ENCODE measurements around the gene IPO9.

The IPO9 gene

GRCh38 chr1:201828820-201829774 lies at the start of gene IPO9:
Gene IPO9 (plus strand): TSS chr1:201829157. CDS start chr1:201829210, 53 bp downstream.
- peak; percentile 80 to 95 (median 87) for DNase-seq (ENCODE audit: low read depth in 3 of 3, low spot score in 1 of 3)

DNA sequence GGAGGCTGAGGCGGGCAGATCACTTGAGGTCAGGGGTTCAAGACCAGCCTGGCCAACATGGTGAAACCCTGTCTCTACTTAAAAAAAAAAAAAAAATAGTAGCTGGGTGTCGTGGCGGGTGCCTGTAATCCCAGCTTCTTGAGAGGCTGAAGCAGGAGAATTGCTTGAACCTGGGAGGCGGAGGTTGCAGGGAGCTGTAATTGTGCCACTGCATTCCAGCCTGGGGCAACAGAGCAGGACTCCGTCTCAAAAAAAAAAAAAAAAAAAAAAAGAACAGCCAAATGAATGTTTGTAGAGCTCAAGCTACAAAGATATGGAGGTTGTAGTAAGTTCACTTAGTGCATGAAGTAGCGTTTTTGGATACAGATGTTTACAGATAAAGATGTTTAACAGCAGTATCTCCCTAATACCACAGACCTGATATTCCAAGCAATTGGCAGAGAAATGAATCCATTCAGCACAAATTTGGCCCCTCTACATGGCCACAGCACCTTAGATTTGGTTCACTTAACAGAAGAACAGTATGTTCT lies 49.5 kb upstream of the IPO9 start:
- DNase-seq (ENCODE audit: low read depth in 3 of 3, low spot score in 1 of 3) = no peak

GRCh38 chr1:201780952-201781351 lies 48.0 kb upstream of the IPO9 start:
- DNase-seq (ENCODE audit: low read depth in 3 of 3, low spot score in 1 of 3) = no peak

DNA sequence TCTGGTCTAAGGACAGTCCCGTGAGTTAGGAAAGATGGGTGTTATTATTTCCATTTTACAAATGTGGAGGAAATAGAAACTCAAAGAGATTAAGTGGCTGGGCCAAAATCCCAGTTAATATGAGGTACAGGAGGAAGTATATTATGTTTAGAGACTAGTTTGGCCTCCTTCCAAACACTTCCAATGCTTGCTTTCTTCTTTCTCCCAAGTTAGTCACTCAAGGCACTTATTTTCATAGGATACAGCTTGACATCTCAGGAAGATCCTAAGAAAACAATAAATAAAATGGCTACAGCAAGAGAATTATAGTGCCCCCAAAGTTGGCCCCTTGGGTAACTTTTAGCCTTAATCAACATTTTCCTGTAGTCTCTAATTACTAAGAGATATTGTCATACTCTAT lies 47.5 kb upstream of the IPO9 start:
- DNase-seq (ENCODE audit: low read depth in 3 of 3, low spot score in 1 of 3) = no peak

DNA sequence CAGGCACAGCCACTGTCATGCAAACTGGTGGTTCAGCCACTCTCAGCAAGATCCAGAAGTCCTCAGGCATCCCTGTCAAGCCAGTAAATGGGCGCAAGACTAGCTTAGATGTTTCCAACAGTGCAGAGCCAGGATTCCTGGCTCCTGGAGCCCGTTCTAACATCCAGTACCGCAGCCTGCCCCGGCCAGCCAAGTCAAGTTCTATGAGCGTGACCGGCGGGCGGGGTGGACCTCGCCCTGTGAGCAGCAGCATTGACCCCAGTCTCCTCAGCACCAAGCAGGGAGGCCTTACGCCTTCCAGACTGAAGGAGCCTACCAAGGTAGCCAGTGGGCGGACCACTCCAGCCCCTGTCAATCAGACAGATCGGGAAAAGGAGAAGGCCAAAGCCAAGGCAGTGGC lies 46.6 kb upstream of the IPO9 start:
- no peak for DNase-seq (ENCODE audit: low read depth in 3 of 3, low spot score in 1 of 3)

GRCh38 chr1:201783058-201783457 lies 45.9 kb upstream of the IPO9 start:
- no peak for DNase-seq (ENCODE audit: low read depth in 3 of 3, low spot score in 1 of 3)

DNA sequence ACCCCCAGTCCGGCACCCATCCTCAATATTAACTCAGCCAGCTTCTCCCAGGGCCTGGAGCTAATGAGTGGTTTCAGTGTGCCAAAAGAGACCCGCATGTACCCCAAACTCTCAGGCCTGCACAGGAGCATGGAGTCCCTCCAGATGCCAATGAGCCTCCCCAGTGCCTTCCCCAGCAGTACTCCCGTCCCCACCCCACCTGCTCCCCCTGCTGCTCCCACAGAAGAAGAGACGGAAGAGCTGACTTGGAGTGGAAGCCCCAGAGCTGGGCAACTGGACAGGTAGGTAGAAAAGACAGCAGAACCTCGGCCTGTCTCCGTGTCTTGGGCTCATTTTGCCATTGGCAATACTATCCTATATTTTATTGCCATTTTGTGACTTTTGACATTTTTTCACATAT lies 45.4 kb upstream of the IPO9 start:
- no peak for DNase-seq (ENCODE audit: low read depth in 3 of 3, low spot score in 1 of 3)

DNA sequence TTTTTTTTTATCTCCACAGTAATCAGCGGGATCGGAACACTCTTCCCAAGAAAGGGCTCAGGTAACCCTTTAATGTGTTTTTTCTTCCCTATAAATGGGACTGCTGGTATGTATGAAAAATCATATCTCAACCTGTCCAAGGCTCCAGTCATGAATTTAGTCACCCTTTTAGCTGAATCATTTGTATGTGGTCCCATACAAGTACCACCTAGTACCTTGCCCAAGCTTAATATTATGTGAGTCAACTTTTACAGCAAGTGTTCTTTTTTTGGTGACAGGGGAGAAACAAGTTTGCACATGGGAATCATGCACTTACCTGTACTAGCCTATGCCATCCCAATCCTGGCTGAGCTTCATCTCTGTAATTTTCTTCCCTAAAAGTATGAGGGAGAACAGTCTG lies 43.7 kb upstream of the IPO9 start:
- no peak for DNase-seq (ENCODE audit: low read depth in 3 of 3, low spot score in 1 of 3)

- no peak for DNase-seq (ENCODE audit: low read depth in 3 of 3, low spot score in 1 of 3)
Measured at GRCh38 chr1:201786824-201787223, 42.1 kb upstream of the IPO9 start.

DNA sequence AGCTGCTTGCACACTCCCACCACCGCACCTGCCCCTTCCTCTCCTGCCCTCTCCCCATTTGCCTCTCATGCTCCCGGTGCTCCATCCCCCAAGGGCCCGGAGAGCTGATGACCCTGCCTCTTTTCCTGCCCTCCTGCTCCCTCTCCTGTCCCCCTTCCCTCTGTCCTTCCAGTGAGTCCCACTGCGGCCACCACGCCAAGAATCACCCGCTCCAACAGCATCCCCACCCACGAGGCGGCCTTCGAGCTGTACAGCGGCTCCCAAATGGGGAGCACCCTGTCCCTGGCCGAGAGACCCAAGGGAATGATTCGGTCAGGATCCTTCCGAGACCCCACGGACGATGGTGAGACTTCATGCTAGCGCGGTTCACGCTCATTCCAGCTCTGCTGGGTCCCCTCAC lies 40.7 kb upstream of the IPO9 start:
- DNase-seq (ENCODE audit: low read depth in 3 of 3, low spot score in 1 of 3) = no peak

DNA sequence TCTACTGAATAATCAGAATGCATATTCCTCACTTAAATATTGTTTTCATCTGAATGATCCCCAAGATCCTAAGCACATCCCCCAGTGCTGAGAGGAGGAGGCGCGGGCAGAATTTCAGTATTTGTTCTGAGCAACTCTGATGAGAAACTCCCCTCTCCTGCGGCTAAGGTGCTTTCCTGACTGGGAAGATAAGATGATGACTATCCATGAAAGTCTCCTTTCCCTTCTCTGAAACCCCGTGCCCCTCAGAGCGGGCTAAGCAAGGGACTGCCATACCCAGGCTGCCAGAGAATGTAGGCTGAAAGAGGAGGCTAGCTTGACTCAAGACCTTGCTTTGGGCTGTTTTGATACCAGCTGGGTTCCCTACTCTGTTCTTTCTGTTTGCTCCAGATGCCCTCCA lies 39.7 kb upstream of the IPO9 start:
- DNase-seq (ENCODE audit: low read depth in 3 of 3, low spot score in 1 of 3) = no peak

DNA sequence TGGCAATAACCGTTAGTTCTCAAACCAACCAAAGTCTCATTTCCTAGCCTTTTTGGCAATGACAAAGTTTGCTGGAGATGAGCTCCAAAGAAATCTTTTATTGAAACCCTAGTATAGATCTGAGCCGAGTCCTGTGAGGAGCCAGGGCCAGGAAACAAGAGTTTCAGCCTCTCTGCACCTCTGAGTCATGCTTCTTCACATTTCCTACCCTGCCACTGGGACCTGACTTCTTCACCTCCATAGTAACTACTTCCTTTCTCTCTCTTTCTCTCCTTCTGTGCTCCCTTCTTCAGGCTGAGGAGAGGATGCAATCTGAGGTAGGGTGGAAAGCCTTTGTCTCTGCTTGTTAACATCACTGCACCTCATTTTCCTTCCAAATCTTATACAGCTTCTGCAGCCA lies 38.7 kb upstream of the IPO9 start:
- DNase-seq (ENCODE audit: low read depth in 3 of 3, low spot score in 1 of 3) = no peak

DNA sequence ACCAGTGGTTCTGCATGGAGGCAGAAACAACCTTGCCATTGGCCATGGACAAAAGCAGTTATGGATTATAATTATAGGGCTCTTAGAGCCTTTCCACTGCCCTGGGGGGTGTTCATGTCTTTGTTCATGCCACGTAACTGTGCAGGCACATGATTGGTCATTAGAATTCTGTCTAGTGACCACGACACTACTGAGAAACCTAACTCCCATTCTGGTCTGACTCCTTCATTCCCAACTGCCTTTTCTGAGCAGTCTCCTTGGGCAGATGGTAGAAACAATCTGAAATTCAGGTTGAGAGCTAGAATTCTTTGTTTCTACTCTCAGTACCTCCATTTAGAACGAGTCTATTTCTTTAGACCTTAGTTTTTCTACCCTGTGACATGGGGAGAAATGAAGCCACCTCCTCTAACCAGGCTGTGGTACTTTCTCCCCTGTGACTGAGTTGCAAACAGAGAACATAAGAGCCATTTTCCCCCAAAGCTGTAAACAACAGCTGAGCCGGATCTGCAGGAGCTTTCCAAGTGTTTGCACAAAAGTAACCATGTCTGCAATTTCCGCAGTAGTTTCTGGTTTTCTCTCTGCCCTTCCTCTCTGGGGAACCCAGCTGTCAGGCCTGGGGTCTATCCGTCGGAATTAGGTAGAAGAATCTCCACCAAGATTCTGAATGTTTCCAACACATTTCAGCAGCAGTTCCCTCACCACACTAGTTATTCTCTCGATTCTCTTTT lies 37.7 kb upstream of the IPO9 start:
- DNase-seq (ENCODE audit: low read depth in 3 of 3, low spot score in 1 of 3) = no peak

DNA sequence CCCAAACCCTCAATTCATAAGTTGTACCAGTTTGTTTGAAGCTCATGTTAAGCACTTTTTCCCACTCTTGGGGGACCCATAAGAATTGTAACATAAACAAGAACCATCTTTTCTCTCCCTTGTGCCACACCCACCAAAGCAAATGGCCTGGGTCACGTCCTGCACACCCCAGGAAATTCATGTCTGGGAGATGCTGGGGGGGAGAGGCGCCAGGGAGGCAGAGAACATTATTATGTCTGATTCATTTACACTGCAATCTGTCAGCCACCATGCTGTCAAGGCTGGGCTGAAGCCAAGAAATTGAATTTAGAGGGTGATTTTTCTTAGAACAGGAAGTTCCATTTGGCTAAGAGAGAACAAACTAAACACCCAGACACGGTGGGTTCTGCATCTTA lies 37.2 kb upstream of the IPO9 start:
- no peak for DNase-seq (ENCODE audit: low read depth in 3 of 3, low spot score in 1 of 3)

GRCh38 chr1:201792534-201793305 lies 36.2 kb upstream of the IPO9 start:
- peak in 2 of 3 donors; percentile 14 to 16 for DNase-seq (ENCODE audit: low read depth in 3 of 3, low spot score in 1 of 3)

GRCh38 chr1:201793306-201793925 lies 35.5 kb upstream of the IPO9 start:
- DNase-seq (ENCODE audit: low read depth in 3 of 3, low spot score in 1 of 3) = no peak

DNA sequence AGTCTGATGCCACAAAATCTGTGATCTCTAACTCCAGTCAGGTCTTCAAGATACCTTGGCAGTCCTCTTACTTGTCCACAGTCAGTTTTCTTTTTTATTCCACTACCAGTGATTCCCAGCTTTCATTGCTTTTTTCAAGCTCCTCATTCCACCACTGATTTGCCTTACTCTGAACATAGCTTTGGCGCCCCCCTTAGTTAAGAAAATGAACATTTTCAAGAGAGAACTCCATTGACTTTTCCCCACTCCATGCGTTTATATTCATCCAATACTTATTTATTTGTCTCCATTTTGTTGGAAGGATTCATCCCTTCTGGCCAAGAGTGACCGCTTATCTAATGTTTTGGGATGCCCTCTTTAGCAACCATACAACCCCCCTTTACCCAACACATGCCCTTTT lies 33.9 kb upstream of the IPO9 start:
- no peak for DNase-seq (ENCODE audit: low read depth in 3 of 3, low spot score in 1 of 3)

DNA sequence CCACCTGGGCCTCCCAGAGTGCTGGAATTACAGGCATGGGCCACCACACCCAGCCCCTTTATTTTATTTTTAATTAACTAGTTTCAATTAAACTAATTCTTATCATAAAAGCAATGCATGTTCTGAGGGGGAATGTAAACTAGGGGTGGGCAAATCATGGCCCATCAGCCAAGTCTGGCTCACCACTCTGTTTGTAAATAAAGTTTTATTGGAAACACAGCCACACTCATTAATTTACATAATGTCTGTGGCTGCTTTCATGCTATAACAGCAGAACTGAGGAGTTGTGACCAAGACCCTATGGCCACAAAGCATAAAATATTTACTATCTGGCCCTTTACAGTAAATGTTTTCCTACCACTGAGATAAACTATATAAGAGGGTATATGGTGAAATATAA lies 28.7 kb upstream of the IPO9 start:
- no peak for DNase-seq (ENCODE audit: low read depth in 3 of 3, low spot score in 1 of 3)

GRCh38 chr1:201806801-201807200 lies 22.2 kb upstream of the IPO9 start:
- no peak for DNase-seq (ENCODE audit: low read depth in 3 of 3, low spot score in 1 of 3)

GRCh38 chr1:201807958-201808632 lies 20.9 kb upstream of the IPO9 start:
- DNase-seq (ENCODE audit: low read depth in 3 of 3, low spot score in 1 of 3) = no peak

Data from stimulated activated CD4-positive, alpha-beta T cell treated with anti-CD3 and anti-CD28 coated beads, TNF-alpha, amount 100 ng/mL, for 1 hour (primary cell).